Dermis microvascular lymphatic vessel endothelial cell (primary cell): Measurements from ENCODE around the gene WWTR1. TPM values are rescaled to one million over a fixed set of nuclear protein-coding genes. Genes with fewer than 3 reads are reported as not detected.

ENCODE experiments used
- DNase-seq, 2 donors: peaks; one replicate each; pipeline versions ENCODE4 v3.0.0 to v3.0.0-alpha.2; 2010; ENCODE audit warnings: low read depth in 2 of 2
- total RNA-seq: library from RNA; depleted of rRNA; stranded (reverse); fragments of >200 nt; gene quantifications from 2 replicates; pipeline ENCODE4 v1.2.1, GENCODE V29; 2014

WWTR1 gene
- total RNA-seq, 1 donor from 2014 or later: 94.6 TPM

DNA sequence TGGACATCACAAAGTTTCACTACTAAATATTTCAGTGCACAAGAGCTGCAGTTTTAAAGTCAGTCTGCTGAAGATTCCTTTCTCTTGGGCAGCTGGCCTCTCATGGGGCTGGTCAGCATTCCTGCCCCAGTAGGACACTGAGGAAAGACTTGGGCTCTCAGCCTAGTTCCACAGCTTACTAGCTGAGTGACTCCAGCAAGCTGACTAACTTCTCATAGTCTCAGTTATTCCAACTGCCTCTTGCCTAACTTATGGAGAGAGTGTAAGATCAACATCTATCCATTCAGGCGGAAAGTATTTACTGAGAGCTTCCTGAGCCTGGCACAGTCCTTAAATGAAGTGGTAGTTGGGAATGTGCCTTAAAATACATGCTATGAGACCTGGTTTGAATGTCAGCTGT lies 156.3 kb downstream of the WWTR1 start:
- DNase-seq: no peak

DNA sequence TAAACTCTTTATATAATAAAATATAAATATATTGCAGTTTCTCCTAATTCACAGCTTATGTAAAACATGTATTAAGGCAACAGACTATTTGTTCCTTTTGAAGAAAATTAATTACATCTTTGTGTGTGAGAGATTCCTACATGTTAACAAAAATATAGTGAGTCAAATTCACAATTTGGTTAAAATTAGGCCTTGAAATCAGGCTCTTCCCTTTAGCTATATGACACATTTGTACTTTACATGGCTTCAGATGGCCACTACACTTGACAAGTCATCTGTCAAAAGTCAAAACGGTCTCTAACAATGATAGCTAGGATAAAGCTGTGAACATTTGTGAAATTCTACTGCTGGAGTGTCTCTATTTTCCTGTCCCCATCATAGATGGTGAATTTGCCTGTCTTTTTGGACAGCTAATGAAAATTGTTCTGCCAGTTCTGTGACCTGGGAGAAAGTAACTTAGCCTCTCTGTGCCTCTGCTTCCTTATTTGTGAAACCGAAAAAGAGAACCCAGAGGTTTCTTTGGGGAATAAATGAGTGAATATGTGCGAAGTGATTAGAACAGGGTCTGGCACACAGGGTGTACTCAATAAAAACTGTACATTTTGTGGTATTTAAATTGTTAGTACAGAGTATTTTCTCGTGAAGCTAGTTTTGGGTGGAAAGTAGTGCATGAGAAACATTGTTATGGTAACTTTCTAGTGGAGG lies 159.7 kb downstream of the WWTR1 start:
- no peak for DNase-seq

DNA sequence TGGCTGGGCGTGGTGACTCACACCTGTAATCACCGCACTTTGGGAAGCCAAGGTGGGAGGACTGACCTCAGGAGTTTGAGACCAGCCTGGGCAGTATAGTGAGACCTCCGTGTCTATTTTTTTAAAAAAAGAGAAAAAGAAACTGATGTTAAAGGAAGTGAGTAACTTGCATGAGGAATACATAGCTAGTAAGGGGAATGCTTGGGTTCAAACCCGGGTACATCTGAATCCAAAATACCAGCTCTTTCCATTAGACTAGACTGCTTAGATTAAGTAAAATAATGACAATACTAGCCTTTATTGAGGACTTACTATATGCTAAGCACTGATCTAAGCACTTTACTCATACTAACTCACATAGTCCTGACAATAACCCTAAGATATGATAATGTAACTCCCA lies 160.9 kb downstream of the WWTR1 start:
- DNase-seq: no peak

DNA sequence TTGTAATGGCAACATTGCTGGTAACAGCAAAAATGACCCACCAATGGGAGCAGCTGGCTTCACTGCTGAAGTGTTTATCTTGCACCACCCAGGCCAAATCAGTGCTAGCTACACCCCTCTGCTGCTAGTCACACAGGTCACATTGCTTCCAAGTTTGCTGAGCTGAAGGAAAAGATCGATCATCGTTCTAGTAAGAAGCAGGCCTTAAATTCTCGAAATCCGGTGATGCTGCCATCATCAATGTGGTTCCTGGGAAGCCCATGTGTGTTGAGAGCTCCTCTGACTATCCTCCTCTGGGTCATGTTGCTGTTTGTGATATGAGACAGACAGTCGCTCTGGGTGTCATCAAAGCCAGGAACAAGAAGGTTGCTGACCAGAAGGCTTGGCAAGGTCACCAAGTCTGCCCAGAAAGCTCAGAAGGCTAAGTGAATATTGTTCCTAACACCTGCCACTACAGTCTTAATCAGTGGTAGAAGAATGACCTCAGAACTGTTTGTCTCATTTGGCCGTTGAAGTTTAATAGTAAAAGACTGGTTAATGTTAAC lies 162.2 kb downstream of the WWTR1 start:
- no peak for DNase-seq

DNA sequence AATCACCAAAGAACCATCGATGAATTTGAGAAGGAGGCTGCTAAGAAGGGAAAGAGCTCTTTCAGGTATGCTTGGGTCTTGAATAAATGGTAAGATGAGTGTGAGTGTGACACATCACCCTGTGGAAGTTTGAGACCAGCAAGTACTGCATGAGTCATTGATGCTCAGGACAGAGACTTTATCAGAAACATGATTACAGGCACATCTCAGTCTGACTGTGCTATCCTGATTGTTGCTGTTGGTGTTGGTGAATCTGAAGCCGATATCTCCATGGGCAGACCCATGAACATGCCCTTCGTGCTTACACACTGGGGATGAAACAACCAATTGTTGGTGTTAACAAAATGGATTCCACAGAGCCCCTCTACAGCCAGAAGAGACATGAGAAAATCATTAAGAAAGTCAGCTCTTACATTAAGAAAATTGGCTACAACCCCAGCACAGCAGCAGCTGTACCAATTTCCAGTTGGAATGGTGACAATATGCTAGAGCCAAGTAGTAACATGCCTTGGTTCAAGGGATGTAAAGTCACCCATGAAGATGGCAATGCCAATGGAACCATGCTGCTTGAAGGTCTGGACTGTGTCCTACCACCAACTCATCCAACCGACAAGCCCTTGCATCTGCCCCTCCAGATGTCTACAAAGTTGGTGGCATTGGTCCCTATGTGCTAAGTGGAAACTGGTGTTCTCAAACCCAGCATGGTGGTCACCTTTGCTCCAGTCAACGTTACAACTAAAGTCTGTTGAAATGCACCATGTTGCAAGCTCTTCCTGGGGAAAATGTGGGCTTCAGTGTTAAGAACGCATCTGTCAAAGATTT lies 162.9 kb downstream of the WWTR1 start:
- DNase-seq: peak in 1 of 2 donors; percentile 48

DNA sequence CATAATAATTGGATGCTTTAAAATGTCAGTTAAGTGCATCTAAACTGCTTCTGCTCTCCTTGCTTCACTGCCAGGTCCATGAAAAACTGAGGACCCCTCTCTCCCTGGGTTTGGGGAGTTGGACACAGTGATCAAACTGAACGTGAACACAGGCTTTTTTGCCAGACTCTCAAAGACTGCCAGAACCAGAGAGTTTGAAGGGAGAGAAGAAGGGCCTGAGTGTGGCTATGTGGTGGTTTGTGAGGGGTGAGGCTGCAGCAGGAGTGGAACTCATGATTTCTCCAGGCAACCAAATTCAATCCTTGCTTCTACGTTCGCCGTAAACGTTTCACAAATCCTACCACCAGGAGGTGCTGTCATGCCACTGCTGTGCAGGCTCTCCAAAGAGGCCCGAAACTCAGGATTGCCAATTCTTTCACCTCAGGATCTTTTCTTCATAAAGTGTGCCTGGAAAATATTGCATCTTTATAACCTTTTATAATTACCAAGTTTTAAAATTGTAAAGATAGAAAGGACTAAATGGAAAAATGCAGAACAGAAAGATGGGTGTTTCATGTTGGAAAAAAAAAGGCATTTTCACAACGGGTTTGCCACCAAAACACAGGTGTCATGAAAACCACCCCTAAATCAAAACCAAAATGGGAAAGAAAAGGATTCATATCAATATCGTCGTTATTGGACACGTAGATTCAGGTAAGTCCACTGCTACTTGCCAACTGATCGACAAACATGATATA lies 163.6 kb downstream of the WWTR1 start:
- DNase-seq: peak; percentile 58 to 77

DNA sequence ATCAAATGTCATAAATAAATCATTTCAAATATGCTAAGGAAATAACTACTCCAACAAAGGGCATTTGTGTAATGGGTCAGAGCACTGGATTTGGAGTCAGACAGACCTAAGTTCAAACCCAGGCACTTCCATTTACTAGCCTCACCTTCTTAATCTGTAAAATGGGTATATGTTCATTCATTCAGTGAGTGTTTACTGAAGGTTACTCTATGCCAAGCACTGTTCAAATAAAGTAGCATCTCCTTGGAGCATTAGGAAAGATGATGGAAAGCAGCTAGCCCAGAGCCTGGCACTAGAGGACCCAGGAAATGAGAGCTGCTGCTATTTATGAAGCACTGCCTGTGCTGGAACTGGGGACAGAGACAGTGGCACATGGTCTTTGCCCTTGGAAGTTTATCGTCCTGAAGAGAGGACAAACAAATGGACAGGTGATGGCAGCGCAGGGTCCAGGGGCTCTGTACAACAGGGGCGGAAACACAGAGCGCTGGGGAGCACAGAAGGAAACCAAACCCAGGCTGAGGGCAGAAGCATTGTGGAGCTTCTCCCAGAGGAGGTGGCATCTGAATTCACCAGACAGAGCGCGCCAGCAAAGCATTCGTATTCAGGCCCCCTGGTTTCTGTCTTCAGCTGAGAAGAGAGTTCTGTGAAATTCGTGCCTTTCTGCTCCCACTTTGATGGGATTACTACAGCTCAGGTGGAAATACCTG lies 164.4 kb downstream of the WWTR1 start:
- no peak for DNase-seq

DNA sequence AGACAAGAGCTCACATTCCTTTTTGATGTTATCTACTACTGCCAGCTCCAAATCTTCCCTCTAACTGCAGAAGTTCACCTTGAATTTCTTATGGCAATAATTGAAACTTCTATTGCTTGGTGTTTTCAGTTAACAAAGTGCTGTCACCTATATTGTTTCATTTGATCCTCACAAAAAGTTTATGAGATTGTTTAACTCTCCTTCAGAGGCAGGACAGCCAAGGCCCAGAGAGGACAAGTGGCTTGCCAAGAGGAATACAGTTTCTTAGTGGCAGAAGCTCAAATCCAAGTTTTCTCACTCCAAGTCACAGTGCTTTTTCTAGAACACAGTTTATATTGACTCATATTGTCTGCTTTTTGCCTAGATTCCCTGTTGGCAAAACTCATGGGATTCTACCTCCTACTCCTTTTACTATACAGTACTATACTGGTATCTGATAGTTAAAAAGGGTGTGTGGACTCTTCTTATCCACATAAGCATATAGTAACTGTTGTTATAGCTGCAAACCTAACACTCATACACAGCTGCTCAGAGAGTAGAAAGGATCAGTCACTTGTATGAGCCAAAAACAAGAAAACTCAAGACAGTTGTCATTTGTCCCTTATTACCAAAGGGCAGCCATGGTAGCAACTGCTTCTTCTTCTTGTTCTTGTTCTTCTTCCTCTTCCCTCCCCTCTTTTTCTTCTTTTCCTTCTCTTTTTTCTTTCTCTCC lies 167.4 kb downstream of the WWTR1 start:
- no peak for DNase-seq

DNA sequence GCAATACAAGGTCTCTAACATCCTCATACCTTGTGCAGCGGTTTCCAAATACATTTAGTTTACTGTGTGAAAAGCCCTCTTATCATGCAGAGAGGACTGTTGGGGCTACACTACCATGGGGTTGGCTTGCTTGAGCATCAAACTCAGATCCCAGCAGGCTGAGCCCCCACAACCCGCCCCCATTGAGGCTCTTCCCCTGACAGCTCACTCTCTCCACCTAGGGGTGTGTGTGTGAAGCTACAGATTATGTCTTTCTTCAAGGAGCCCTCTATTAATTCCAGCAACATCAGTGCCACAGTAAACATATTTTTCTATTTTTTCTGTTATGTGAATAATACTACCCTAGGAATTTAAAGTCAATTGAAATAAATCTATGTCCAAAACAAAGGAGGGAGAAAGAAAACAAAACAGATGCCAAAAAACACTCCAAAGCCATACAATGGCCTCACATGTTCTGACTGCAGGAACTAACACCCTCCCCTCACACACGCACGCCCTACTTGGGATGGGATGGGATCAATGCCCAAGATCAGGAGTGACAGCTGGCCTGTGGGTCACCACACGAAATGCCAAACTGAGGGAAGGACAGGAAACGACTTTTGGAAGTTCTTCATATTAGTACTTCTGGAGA lies 168.7 kb downstream of the WWTR1 start:
- peak in 1 of 2 donors; percentile 61 for DNase-seq

DNA sequence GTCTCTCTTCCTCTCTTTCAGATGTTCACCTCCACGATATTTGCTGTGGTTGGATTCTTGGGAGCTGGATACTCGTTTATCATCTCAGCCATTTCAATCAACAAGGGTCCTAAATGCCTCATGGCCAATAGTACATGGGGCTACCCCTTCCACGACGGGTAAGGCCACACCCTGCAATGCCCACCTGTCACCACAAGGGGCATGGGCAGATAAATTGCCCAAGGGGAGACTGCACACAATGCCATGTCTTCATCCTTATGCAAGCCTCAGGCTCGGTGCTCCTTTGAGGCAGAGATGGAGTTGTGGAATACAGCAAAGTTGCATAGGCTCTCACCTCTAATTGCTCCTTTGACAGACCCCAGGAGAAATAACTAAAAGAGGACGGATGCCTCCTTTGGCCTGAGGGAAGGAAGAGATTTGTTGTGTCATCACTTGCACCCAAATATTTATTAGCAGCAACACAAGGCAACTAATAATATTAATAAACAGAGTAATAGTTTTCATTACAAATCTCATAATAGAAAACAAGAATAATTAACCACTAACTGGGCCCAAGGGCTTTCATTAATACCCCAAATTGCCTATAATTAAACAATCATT lies 170.1 kb downstream of the WWTR1 start:
- DNase-seq: peak in 1 of 2 donors; percentile 17

DNA sequence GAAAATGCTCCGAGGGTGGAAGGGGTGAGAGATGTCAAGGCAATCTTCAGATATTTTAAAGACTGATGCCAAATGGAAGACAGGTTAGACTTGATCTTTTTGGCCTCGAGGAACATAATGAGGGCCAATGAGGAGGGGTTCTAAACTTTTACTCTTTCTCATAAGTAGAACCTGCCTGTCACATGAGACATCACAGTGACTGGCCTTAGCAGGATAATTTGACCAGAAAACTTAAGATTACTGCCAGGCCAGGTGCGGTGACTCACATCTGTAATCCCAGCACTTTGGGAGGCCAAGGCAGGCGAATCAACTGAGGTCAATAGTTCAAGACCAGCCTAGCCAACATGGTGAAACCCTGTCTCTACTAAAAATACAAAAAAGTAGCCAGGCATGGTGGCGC lies 171.1 kb downstream of the WWTR1 start:
- no peak for DNase-seq

DNA sequence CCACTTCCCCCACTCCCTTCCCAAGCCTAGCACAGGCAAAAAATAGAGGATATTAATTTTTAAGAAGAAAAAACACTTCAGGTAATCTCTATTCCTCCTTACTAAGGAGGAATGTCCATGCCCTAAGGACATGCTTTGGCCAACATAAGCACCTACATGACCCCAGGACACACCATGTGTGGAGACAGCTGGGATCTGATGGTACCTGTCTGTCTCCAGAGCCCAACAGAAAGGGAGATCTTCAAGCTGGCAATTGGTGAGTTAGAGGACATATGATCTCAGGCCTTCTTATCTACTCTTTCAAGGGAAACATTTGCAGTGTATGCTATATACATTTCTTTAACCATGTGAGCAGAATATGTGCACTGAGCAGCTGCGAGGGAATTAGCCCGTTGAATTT lies 176.3 kb downstream of the WWTR1 start:
- no peak for DNase-seq

DNA sequence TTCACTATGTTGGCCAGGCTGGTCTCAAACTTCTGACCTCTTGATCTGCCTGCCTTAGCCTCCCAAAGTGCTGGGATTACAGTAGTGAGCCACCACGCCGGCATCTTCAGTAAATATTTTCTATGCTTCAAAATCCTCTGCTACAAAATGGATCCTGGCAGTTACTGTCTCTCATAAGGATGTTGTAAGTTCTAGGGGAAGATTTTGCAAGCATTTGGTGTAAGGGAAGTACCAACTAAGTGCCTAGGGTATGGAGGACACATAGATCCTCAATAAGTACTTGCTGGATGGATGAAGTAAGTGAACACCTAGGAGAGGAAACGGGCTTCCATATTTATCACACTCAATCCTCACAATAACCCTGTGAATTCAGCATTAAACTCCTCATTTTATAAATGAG lies 176.8 kb downstream of the WWTR1 start:
- DNase-seq: no peak

DNA sequence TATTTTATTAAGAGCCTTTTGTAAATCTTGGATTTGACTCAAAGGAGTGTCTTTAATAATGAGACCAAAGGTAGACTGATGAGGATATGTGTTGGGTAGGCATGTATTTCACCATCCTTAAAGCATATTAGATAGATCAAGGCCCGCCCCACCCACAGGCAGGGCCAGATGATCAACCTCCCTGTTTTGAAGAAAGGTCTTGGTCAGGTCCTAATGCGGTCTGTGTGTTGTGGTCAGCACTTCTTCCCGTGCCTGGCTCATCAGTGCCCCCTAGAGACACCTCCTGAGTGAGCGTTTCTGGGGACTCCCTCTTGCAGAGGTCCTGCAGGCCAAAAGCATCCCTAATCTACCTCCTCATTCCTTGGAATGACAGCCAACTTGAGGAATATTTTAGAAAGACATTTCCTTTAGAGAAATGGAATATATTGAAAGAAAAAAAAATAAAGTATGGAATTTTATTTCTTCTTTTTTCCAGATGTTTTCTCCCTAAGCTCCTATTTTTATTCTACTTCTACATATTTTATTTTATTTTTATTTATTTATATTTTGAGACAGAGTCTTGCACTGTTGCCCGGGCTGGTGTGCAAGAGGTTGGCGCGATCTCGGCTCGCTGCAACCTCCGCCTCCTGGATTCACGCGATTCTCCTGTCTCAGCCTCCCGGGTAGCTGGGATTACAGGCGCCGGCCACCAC lies 177.4 kb downstream of the WWTR1 start:
- DNase-seq: peak; percentile 82 to 92

DNA sequence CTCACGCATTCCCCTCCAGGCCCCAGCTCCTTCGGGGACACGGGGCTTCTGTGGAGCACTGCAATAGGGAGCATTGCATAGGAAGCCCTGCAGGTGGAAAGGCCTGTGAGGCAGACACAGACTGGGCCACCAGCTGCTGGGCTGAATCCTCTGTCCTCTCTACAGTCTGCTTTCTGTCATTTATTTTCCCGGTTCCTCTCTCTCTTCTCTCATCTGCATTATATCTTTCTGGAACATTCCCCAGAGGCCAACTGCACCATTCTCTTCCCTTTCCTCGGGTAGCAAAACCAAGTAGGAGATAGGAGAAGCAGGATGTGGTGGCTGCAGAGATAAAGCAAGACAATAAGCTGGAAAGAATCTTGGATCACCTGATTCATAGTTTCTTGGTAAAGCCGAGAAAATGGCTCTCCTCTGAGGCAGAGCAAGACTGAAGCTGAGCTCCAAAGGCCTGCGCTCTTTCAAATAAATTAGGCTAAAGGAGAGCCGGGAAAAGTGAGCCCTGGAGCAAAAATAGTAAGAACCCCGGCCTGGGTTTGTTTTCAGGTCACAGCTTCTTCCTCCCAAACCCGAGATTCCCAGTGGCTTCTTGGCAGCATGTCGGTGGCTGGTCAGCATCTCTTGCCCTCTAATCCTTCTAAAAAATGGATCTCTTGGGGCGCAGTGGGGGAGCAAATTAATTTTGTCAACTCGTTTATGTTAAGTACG lies 178.1 kb downstream of the WWTR1 start:
- DNase-seq: peak; percentile 10 to 71

DNA sequence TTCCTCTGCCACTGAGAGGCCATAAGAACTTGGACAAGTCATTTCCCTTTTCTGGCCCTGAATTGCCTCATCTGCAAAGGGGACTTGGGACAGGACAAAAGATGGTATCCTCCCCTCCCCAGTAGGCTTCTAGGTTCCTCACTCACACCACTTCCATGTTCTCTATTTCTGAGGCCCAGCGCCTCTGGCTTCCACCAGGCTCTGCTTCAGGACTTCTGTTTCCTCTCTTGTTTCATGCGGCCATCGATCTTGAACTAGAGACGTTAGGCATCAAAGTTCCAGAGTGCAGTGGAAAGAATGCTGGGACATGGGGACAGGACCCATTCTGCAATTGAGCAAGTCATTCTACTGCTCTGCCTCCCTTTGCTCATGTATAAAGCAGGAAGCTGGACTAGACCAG lies 181.6 kb downstream of the WWTR1 start:
- no peak for DNase-seq

DNA sequence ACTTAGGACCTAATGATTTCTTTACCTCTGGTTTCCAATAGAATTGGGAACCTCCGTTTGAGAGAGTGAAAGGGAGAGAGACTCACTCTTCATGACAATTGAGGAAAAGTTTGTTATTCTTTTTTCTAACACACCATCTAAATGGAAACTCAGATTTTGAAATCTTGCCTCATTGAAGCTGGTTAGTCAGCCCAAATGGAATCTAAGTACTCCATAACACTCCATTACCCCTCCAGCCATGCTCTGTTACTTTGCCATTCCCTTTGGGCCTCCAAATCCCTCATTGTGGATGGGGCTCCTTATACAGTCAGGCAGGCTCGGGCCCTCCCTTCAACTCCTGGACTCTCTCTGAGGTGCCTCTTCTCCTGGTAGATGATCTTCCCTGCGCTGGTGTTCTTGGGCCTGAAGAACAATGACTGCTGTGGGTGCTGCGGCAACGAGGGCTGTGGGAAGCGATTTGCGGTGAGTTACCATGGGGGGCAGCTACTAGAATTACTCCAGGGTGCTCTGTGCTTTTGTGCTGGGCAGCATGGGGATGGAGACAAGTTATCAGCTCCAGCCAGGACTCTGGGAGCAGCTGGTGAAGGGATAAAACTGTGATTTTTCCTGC lies 182.3 kb downstream of the WWTR1 start:
- no peak for DNase-seq

DNA sequence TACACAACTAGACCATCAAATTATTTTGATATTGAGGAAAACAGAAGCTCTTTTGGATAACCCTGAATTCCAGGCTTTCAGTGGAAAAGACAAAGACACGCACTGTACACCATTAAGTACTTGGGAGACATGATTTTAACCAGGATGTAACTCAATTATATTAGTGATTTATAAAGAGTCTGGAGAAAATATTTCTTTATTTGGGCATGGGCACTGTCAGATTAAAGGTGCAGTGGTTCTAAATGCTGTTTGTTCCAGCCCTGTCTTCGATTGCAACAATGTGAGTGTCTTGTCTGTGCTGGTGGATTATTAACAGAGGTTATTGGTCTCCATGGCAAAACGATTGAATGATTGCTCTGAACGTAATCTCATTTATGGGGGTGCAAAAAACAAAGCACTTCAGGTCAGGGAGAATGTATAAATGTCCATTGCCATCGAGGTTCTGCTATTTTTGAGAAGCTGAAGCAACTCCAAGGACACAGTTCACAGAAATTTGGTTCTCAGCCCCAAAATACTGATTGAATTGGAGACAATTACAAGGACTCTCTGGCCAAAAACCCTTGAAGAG lies 183.5 kb downstream of the WWTR1 start, which contains the start of gene TM4SF4:
TSS of gene TM4SF4 (plus strand) at position 448 of the 568 bp plus-strand sequence. CDS start 181 bp downstream, outside the sequence.
- DNase-seq: no peak
